B cell (primary cell): ENCODE data around the gene SAFB. TPM values are rescaled to one million over a fixed set of nuclear protein-coding genes. Genes with fewer than 3 reads are reported as not detected.
"Not testable (repeated sequence)": the region's sequence is repeated elsewhere in the genome, so short reads cannot be mapped to it uniquely, and the experiment has no call there.

Source experiments
- ATAC-seq: fragments of 200-7000 bp; cut with Tn5 transposase; one replicate; pipeline ENCODE4 v1.10.0; 2021; ENCODE audit warnings: low read depth, mild to moderate bottlenecking, moderate number of reproducible peaks, moderate library complexity
- CTCF ChIA-PET: fragments of 350-600 bp; sonication (Branson Sonifier 250); formaldehyde crosslinking; loops from one replicate; lab custom pipeline; 2021; ENCODE audit warnings: antibody characterized with exemption, inconsistent platforms; lab: Charles Lee
- POLR2A ChIA-PET: fragments of 350-600 bp; sonication (Branson Sonifier 250); formaldehyde crosslinking; loops from one replicate; lab custom pipeline; 2021; ENCODE audit warnings: antibody characterized with exemption; lab: Charles Lee
- DNase-seq: peaks from one replicate; pipeline ENCODE4 v3.0.0; 2013
- H2AFZ ChIP-seq: 2 replicates; pipeline ENCODE4 v1.6.1; 2012; ENCODE audit warnings: mild to moderate bottlenecking, low read depth, low read length; ENCODE audit not compliant: insufficient read depth, poor library complexity, severe bottlenecking
- H3K27ac ChIP-seq, 2 donors: 1 replicate in 1 of 2; 2 replicates in 1 of 2; pipeline ENCODE4 v1.5.1; 2012 to 2013; ENCODE audit warnings: low read length in 2 of 2, mild to moderate bottlenecking in 2 of 2, moderate library complexity in 1 of 2
- H3K27me3 ChIP-seq, 4 experiments: fragments of 200-600 bp in 1 of 4; sonication (generic) in 1 of 4; replicated peaks in 1 of 4; 1 replicate in 2 of 4; 2 replicates in 2 of 4; pipeline versions ENCODE4 v1.6.1 to v1.7.0; 2013 to 2016; ENCODE audit warnings: low read length in 3 of 4, mild to moderate bottlenecking in 2 of 4, mixed read lengths in 1 of 4, moderate library complexity in 1 of 4; ENCODE audit not compliant: insufficient read depth in 4 of 4, control insufficient read depth in 3 of 4; ENCODE audit errors: control extremely low read depth in 1 of 4
- H3K36me3 ChIP-seq, 2 experiments: replicated peaks in 1 of 2; 1 replicate in 1 of 2; 2 replicates in 1 of 2; pipeline versions ENCODE4 v1.6.1 to v1.7.1; 2013; ENCODE audit warnings: low read length in 1 of 2; ENCODE audit not compliant: insufficient read depth in 2 of 2, control insufficient read depth in 1 of 2; ENCODE audit errors: control extremely low read depth in 1 of 2, extremely low read depth in 1 of 2
- H3K4me1 ChIP-seq, 2 donors: fragments of 200-600 bp in 1 of 2; sonication (generic) in 1 of 2; 1 replicate in 1 of 2; 2 replicates in 1 of 2; pipeline versions ENCODE4 v1.5.1 to v1.6.1; 2013 to 2017; ENCODE audit warnings: low read length in 2 of 2; ENCODE audit not compliant: control insufficient read depth in 2 of 2, insufficient read depth in 2 of 2
- H3K4me2 ChIP-seq: replicated peaks from 2 replicates; pipeline ENCODE3; 2012; ENCODE audit warnings: mild to moderate bottlenecking, low read depth, low read length; ENCODE audit not compliant: poor library complexity, severe bottlenecking
- H3K4me3 ChIP-seq, 5 experiments: fragments of 200-600 bp in 1 of 5; sonication (generic) in 1 of 5; 1 replicate in 3 of 5; 2 replicates in 2 of 5; pipeline versions ENCODE4 v1.5.1 to v1.7.0; 2011 to 2016; ENCODE audit warnings: low read length in 4 of 5, mild to moderate bottlenecking in 4 of 5, low read depth in 2 of 5, control low read depth in 1 of 5, moderate library complexity in 1 of 5; ENCODE audit not compliant: insufficient read depth in 1 of 5; ENCODE audit errors: control extremely low read depth in 1 of 5, extremely low read depth in 1 of 5
- H3K79me2 ChIP-seq: fragments of 200-600 bp; sonication (generic); one replicate; pipeline ENCODE4 v1.6.0; 2016; ENCODE audit warnings: low read length; ENCODE audit not compliant: control insufficient read depth, insufficient read depth
- H3K9ac ChIP-seq: fragments of 200-600 bp; sonication (generic); 2 replicates; pipeline ENCODE4 v1.6.1; 2017; ENCODE audit warnings: mild to moderate bottlenecking, low read length, moderate library complexity
- H3K9me3 ChIP-seq, 3 donors: one replicate each; pipeline versions ENCODE4 v1.6.1 to v1.7.1; 2013; ENCODE audit warnings: low read length in 2 of 3; ENCODE audit not compliant: control insufficient read depth in 2 of 3, insufficient read depth in 1 of 3; ENCODE audit errors: control extremely low read depth in 1 of 3
- H4K20me1 ChIP-seq: 2 replicates; pipeline ENCODE4 v1.6.0; 2012; ENCODE audit warnings: mild to moderate bottlenecking, low read length; ENCODE audit not compliant: insufficient read depth, control insufficient read depth, poor library complexity, severe bottlenecking
- H3K27ac Mint-ChIP-seq: one replicate; pipeline ENCODE4 v1.8.0; 2021; ENCODE audit warnings: mixed read lengths
- H3K27me3 Mint-ChIP-seq: one replicate; pipeline ENCODE4 v1.8.0; 2021; ENCODE audit warnings: mixed read lengths
- H3K4me1 Mint-ChIP-seq: one replicate; pipeline ENCODE4 v1.8.0; 2021; ENCODE audit warnings: mixed read lengths
- H3K4me3 Mint-ChIP-seq: one replicate; pipeline ENCODE4 v1.8.0; 2021; ENCODE audit warnings: mixed read lengths
- H3K9me3 Mint-ChIP-seq: one replicate; pipeline ENCODE4 v1.8.0; 2022; ENCODE audit warnings: mixed read lengths; ENCODE audit not compliant: insufficient read depth
- EZH2 ChIP-seq: IDR thresholded peaks from 2 replicates; pipeline ENCODE4 v1.6.1; 2012; ENCODE audit warnings: borderline replicate concordance, low read depth, mild to moderate bottlenecking, moderate library complexity, low read length; ENCODE audit not compliant: insufficient read depth, poor library complexity, severe bottlenecking
- WGBS: methylation state at CpG from one replicate; pipeline ENCODE4 v1.1.5; 2013; ENCODE audit warnings: missing lambda C conversion rate; ENCODE audit not compliant: insufficient coverage; 5-methylcytosine and 5-hydroxymethylcytosine counted together
- intact Hi-C: fragments of 100-400 bp; cut with micrococcal nuclease; formaldehyde crosslinking; loops from one replicate; pipeline ENCODE4 v1.10.0; 2022
- polyA plus RNA-seq: library from polyadenylated mRNA; depleted of rRNA; stranded (reverse); fragments of >200 nt; gene quantifications from 2 replicates; pipeline ENCODE4 v1.2.3, GENCODE V29; 2012
- total RNA-seq, 2 donors: library from RNA; stranded (reverse); fragments of 120-200 nt in 1 of 2; gene quantifications; 1 replicate in 1 of 2; 2 replicates in 1 of 2; pipeline versions ENCODE4 v1.2.3 to v1.2.4, GENCODE V29; 2013 to 2022
- TF ChIP-seq, protein P1 (sequence below): fragments of 200-600 bp; IDR thresholded peaks from one replicate; pipeline ENCODE4 v1.8.0; 2022; ENCODE audit warnings: antibody characterized with exemption, mild to moderate bottlenecking

SAFB gene
- total and polyA plus RNA-seq, 2 donors (not counting 1 experiment from before 2014, with no cell fraction given) = 91.0 to 221 TPM

DNA sequence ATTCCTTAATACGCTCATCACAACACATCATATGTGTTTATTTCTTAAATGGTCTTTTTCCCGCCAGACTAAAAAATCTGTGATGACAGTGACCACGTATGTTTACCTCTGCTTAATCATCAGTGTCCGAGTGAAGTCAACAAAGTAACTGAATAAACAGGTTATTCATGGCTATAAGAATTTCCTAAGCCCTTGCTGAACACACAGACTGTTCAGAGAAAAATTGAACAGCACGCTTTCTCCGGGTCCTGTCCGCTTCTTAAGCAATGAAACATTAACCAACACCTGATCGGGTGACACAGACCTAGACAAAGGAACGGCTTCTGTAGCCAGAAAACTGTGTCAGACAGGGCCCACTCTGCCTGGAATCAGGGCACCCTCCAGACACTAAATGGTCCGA lies 14.6 kb upstream of the SAFB start:
- CTCF ChIA-PET = interaction anchor here (0.7 kb wide), 1 partner anchor 16 kb away, joined by 3 read pairs; no protein-coding TSS in a partner anchor
- H3K27me3 Mint-ChIP-seq = no peaks in the 10 kb centered on the region
- no peak for DNase-seq

DNA sequence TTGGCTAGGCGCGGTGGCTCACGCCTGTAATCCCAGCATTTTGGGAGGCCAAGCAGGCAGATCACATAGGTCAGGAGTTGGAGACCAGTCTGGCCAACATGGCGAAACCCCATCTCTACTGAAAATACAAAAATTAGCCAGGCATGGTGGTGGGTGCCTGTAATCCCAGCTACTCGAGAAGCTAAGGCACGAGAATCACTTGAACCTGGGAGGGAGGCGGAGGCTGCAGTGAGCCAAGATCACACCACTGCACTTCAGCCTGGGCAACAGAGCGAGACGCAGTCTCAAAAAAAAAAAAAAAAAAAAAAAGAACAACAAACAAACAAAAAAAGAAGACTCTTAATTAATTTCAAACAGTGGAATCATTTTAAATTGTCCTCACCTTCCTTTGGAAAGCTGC lies 14.1 kb upstream of the SAFB start:
- H3K9me3 ChIP-seq, H3K4me2 ChIP-seq, H3K9ac ChIP-seq, H3K4me3 ChIP-seq, DNase-seq, H3K4me3 Mint-ChIP-seq, H3K27me3 Mint-ChIP-seq, H3K4me1 Mint-ChIP-seq, POLR2A ChIA-PET, H3K27me3 ChIP-seq, H3K9me3 Mint-ChIP-seq, H3K4me1 ChIP-seq, H3K27ac Mint-ChIP-seq, H3K27ac ChIP-seq, H2AFZ ChIP-seq, ATAC-seq, intact Hi-C loops: not testable (repeated sequence)
- CTCF ChIA-PET = interaction anchor here (0.7 to 1.0 kb wide), 2 partner anchors 10 to 940 kb away, joined by 4 read pairs; no protein-coding TSS in a partner anchor
- peaks cover 3 to 86% of the 10 kb centered on the region in 2 experiments for H3K36me3 ChIP-seq
- peaks cover 66% of the 10 kb centered on the region for H3K79me2 ChIP-seq
- 97% methylated on average over 3 of the region's 9 CpGs for WGBS
- peaks cover 56% of the 10 kb centered on the region for H4K20me1 ChIP-seq

More for the DNA sequence above, 14.6 kb upstream of the SAFB start:
- Histone ChIP-seq H3K27me3 (no peaks in the 10 kb centered on the region), H3K4me2 (no peak overlapping the region), H3K4me1 (no peaks in the 10 kb centered on the region), H3K79me2 (peaks cover 67% of the 10 kb centered on the region), H2AFZ (no peak overlapping the region), H3K36me3 (peaks cover 1 to 86% of the 10 kb centered on the region in 2 experiments), H3K9me3 (no peaks in the 10 kb centered on the region), H3K27ac (no peak overlapping the region), H3K4me3 (no peak overlapping the region), H4K20me1 (peaks cover 58% of the 10 kb centered on the region), H3K9ac (no peak overlapping the region)
- WGBS = 95% methylated on average over 7 of the region's 10 CpGs
- POLR2A ChIA-PET = no interaction called here
- no peak overlapping the region for H3K27ac Mint-ChIP-seq
- peaks cover 2% of the 10 kb centered on the region for H3K4me1 Mint-ChIP-seq
- no peak overlapping the region for H3K4me3 Mint-ChIP-seq
- no peak for ATAC-seq
- H3K9me3 Mint-ChIP-seq = no peaks in the 10 kb centered on the region
- TF ChIP-seq EZH2 = no peak
- TF ChIP-seq, protein P1, sequence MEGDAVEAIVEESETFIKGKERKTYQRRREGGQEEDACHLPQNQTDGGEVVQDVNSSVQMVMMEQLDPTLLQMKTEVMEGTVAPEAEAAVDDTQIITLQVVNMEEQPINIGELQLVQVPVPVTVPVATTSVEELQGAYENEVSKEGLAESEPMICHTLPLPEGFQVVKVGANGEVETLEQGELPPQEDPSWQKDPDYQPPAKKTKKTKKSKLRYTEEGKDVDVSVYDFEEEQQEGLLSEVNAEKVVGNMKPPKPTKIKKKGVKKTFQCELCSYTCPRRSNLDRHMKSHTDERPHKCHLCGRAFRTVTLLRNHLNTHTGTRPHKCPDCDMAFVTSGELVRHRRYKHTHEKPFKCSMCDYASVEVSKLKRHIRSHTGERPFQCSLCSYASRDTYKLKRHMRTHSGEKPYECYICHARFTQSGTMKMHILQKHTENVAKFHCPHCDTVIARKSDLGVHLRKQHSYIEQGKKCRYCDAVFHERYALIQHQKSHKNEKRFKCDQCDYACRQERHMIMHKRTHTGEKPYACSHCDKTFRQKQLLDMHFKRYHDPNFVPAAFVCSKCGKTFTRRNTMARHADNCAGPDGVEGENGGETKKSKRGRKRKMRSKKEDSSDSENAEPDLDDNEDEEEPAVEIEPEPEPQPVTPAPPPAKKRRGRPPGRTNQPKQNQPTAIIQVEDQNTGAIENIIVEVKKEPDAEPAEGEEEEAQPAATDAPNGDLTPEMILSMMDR = no peak
- intact Hi-C loops = no loop called here
